GM21447 (cell line): ENCODE results near the gene FKBP6.
"Not testable (repeated sequence)": the region's sequence is repeated elsewhere in the genome, so short reads cannot be mapped to it uniquely, and the experiment has no call there.

Experiments
- ATAC-seq: cut with Tn5 transposase; IDR thresholded peaks from one replicate; pipeline ENCODE4 v1.9.1; 2021; ENCODE audit not compliant: unreplicated experiment

Gene FKBP6

DNA sequence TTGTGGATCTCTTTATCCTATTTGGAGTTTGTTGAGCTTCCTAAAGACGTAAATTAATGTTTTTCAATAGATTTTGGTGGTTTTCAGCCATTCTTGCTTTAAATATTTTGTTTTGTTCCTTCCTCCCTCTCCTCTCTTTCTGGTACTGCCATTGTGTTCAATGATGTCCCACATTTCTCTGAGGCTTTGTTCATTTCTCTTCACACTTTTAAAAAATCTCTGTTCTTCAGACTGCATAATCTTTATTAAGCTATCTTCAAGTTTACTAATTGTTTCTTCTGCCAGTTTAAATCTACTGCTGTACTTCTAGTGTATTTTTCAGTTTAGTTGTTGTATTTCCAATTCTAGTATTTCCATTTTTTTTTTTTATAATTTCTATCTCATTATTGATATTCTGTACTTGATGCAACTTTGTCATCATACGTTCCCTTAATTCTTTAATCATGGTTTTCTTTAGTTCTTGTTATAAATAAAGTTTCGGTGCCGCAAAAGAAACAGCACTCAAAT is 60.0 kb downstream of the FKBP6 start:
- no peak for ATAC-seq

DNA sequence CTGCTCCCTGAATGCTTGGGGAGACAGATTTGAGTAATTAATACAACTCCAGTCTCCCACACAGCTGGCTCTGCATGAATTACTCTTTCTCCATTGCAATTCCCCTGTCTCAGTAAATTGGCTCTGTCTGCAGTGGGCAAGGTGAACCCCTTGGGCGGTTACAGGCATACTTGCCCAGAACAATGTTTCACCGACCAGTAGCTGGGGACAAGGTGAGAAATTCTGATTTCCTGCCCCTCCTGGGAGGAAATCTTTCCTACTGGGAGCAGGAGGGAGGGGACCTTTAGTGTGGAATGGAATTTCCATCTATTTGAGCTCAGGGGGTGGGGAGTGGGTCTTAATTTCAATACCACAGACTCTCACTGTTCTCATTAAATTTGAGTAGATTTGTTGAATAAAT is 63.4 kb downstream of the FKBP6 start:
- ATAC-seq, result no peak

DNA sequence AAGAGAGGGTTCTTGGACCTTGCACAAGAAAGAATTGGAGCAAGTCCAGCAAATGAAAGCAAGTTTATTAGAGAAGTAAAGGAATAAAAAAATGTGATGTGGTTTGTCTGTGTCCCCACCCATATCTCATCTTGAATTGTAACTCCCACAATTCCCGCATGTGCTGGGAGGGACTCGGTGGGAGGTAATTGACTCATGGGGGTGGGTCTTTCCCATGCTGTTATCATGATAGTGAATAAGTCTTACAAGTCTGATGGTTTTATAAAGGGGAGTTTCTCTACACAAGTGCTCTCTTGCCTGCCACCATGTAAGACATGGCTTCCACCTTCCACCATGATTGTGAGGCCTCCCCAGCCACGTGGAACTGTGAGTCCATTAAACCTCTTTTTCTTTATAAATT is 66.5 kb downstream of the FKBP6 start:
- ATAC-seq, result no peak

DNA sequence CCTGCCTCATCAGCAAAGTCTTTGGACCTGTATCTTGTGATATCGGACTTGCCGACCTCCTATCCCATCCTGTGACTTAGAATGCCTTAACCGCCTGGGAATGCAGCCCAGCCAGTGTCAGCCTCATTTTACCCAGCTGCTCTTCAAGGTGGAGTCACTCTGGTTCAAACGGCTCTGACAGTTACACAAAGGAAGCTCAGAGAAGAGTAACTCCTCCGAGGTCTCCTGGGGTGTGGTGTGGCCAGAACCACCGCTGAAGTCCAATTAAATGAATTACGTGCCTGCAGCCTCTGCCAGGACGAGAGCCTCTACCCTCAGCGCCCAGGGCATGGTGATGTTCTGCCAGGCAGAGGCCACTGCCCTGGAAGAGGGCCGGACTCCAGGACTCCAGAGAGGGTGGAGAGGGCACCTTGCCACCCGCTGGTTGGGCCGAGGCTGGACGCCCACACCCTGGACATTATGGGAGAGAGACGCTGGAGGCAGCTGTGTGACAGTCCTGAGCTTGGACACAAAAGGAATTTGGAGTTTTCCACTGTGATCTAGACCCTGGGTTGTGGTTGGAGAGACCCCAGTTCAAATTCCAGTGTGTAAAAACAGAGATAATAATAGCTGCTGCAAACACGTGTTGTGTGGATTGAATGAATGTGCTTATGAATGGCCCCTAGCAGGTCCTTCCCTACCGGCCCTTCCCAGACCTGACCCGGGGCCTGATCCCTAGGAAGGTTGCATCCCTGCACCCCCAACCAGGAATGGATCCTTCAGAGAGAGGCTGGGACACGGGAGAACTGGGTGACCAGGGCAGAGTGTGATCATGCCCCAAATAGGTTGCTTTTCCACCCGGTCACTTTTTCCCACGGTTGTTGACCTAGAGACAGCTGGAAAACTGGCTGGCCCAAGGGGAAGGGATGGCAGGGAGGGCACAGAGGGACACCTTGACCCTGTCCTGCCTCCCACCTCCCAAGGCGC is 67.9 kb downstream of the FKBP6 start:
- ATAC-seq, result no peak

DNA sequence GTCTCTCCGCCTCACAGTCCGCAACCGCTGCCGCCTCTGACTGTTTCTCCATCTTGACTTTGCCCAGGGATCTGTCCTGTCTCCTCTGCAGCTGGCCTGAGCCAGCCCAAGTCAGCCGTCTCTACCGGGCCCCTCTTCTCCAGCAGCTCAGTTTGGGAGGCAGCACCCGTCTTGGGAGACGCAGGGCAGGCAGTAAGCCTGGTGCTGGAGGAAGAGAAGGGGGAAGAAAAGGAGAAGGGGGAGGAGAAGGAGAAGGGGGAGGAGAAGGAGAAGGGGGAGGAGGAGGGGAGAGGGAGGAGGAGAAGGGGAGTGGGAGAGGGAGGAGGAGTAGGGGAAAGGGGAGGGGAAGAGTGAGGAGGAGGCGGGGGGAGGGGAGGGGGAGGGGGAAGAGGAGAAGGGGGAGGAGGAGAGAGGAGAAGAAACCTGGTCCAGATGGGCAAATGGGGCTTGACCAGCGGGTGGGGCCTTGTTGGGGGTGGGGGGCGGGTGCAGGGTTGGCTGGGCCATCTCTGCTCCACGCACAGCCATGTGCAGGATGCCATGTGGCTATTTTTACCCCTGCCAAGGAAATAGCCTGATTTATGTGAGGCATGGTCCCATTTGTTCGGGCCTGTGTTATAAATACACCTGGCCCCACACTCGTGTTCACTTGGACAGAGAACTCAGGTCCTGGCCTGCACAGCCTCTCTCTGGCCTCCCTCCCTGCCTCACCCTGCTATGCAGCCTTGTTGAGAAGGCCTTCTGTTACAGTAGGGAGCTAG is 69.7 kb downstream of the FKBP6 start:
- no peak for ATAC-seq

DNA sequence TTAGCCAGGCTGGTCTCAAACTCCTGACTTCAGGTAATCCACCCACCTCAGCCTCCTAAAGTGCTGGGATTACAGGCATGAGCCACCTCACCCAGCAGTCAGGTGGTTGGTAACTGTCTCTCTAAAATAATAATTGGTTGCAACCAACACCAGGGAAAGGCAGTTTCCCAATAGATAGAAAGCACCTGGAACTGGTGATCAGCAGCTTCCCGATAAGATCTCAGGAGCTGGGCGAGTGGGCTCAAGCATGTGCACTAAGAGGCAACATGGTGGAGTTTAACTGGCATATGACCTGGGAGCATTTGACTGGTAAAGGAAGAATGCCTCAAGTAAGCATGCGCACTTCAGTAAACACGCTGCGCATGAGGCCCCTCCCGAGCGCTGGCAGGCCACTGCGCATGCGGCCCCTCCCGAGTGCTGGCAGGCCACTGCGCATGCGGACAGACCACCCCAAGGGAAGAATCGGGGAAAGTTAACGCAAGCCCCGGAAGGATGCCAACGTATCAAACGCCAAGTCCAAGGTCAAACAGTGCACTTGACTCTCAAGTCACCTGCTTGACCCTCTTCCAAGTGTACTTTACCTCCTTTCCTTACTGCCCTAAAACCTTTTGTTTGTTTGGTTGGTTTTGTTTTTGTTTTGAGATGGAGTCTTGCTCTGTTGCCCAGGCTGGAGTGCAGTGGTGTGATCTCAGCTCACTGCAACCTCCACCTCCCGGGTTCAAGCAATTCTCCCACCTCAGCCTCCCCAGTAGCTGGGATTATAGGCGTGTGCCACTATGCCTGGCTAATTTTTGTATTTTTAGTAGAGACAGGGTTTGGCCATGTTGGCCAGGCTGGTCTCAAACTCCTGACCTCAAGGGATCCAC is 71.5 kb downstream of the FKBP6 start:
- ATAC-seq, result not testable (repeated sequence)

DNA sequence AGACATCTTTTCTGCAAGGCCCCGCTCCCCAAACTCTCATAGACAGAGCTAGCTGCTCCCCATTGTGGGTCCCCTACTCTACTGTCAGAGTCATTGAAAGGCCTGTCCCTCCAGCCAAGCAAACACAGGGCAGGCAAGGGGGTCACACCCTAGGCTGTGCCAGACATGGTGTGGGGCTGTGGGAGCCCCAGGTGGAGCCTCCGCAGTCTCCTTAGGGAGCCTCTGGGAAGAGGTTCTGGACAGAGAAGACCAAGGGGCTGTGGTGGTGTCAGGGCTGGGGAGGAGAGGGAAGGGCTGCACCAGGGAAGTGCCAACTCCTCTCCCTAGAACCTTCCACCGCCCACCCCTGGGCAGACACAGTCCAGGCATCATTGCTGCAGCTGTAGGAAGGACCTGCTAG is 76.9 kb downstream of the FKBP6 start:
- not testable (repeated sequence) for ATAC-seq
